HL-60 (cell line): Measurements from ENCODE around the gene OPN3.

Experiments used
- DNase-seq, 2 experiments: peaks; one replicate each; pipeline ENCODE4 v3.0.0-alpha.2; 2010 to 2020; ENCODE audit warnings: low read depth in 1 of 2, low spot score in 1 of 2
- H3K27ac ChIP-seq: fragments of 250-450 bp; sonication (Bioruptor Pico); replicated peaks from 2 replicates; pipeline ENCODE4 v1.5.1; 2020; ENCODE audit warnings: mild to moderate bottlenecking, moderate library complexity
- H3K27me3 ChIP-seq: fragments of 250-450 bp; sonication (Bioruptor Pico); 2 replicates; pipeline ENCODE4 v1.5.1; 2021; ENCODE audit warnings: mild to moderate bottlenecking, moderate library complexity; ENCODE audit not compliant: insufficient read depth, poor library complexity, severe bottlenecking
- H3K4me3 ChIP-seq: replicated peaks from 2 replicates; pipeline ENCODE4 v1.5.1; 2011; ENCODE audit warnings: mild to moderate bottlenecking, control low read depth, low read length; ENCODE audit not compliant: insufficient read depth
- GABPA ChIP-seq: IDR thresholded peaks from 2 replicates; pipeline ENCODE4 v1.6.1; 2012; ENCODE audit warnings: low read depth
- POLR2AphosphoS5 ChIP-seq: IDR thresholded peaks from 2 replicates; pipeline ENCODE4 v1.6.1; 2012; ENCODE audit warnings: low read depth
- REST ChIP-seq: IDR thresholded peaks from 2 replicates; pipeline ENCODE4 v1.6.1; 2012; ENCODE audit warnings: low read depth; ENCODE audit not compliant: insufficient replicate concordance
- SPI1 ChIP-seq: IDR thresholded peaks from 2 replicates; pipeline ENCODE4 v1.6.1; 2012; ENCODE audit warnings: low read depth, mild to moderate bottlenecking, borderline replicate concordance
- TF ChIP-seq, protein P1 (sequence below): IDR thresholded peaks from one replicate; pipeline ENCODE4 v1.5.1; 2011; ENCODE audit warnings: low read length, control low read depth, inconsistent platforms; ENCODE audit not compliant: insufficient read depth

Gene OPN3

DNA sequence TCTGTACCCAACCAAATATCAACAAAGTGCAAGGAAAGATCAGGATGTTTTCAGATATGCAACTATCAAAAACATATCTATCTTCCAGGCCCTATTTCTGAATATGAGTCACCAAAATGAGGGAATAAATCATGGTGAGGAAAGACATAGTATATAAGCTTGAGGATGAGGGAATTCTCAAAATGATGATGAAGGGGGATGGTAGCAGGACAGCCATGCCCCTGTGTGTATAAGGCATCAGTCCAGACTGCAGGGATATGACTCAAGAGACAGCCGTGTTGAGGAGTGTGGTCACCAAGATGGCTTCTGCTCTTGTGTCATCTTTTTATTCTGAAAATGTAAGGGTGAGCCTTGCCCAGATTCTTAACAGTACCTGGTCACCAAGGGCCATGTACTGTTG, 7.5 kb upstream of the OPN3 start:
- Histone ChIP-seq H3K27me3 (no peaks in the 10 kb centered on the region), H3K27ac (no peak overlapping the region), H3K4me3 (no peak overlapping the region)
- no peak for DNase-seq
- TF ChIP-seq REST (no peak), GABPA (no peak), POLR2AphosphoS5 (no peak), SPI1 (no peak)
- TF ChIP-seq, protein P1, sequence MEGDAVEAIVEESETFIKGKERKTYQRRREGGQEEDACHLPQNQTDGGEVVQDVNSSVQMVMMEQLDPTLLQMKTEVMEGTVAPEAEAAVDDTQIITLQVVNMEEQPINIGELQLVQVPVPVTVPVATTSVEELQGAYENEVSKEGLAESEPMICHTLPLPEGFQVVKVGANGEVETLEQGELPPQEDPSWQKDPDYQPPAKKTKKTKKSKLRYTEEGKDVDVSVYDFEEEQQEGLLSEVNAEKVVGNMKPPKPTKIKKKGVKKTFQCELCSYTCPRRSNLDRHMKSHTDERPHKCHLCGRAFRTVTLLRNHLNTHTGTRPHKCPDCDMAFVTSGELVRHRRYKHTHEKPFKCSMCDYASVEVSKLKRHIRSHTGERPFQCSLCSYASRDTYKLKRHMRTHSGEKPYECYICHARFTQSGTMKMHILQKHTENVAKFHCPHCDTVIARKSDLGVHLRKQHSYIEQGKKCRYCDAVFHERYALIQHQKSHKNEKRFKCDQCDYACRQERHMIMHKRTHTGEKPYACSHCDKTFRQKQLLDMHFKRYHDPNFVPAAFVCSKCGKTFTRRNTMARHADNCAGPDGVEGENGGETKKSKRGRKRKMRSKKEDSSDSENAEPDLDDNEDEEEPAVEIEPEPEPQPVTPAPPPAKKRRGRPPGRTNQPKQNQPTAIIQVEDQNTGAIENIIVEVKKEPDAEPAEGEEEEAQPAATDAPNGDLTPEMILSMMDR = no peak

GRCh38 chr1:241646201-241646600, 6.0 kb upstream of the OPN3 start:
- no peak for TF ChIP-seq REST
- no peak for TF ChIP-seq SPI1
- H3K27me3 ChIP-seq = no peaks in the 10 kb centered on the region
- no peak overlapping the region for H3K27ac ChIP-seq
- DNase-seq = no peak
- no peak overlapping the region for H3K4me3 ChIP-seq

GRCh38 chr1:241645199-241645598, 5.0 kb upstream of the OPN3 start:
- Histone ChIP-seq H3K27me3 (no peaks in the 10 kb centered on the region), H3K27ac (no peak overlapping the region), H3K4me3 (no peak overlapping the region)
- TF ChIP-seq GABPA (no peak), REST (no peak)
- no peak for DNase-seq

- H3K4me3 ChIP-seq = no peak overlapping the region
- no peak for DNase-seq
- H3K27ac ChIP-seq = no peak overlapping the region
- TF ChIP-seq GABPA (no peak), SPI1 (no peak), POLR2AphosphoS5 (no peak), REST (no peak)
- TF ChIP-seq, protein P1 = no peak
- no peaks in the 10 kb centered on the region for H3K27me3 ChIP-seq
Measured at GRCh38 chr1:241644259-241644658, 4.1 kb upstream of the OPN3 start.
